ENCODE measurements around the gene ITM2B.

ITM2B gene

DNA sequence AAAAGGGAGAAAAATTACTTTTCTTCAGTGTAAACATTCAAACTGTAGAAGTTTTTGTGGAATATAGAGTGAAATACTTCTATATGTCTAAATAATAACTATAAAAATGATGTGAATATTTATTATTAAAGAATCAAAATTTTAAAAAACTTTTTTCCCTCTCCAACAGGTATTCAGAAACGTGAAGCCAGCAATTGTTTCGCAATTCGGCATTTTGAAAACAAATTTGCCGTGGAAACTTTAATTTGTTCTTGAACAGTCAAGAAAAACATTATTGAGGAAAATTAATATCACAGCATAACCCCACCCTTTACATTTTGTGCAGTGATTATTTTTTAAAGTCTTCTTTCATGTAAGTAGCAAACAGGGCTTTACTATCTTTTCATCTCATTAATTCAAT, 28.0 kb downstream of the ITM2B start:
- DNase-seq, result no peak

DNA sequence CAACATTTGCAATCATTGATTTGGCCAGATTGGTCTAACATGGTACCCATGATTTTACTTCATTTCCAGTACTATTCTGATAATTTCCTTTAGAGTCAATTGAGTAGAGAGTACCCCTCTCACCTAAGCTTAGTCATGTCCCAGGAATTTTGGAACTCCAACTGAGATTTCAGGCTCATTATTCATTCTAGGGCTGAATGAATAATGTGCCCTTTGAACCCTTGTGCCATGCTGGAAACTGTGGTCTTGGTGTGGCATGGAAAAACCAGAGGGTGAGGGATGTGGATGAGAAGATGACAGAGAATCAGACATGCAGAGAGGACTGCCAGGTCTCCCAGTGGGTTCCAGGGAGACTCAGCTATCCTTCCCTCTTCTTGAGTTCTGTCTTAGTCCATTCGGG, 30.2 kb downstream of the ITM2B start:
- no peak for DNase-seq

DNA sequence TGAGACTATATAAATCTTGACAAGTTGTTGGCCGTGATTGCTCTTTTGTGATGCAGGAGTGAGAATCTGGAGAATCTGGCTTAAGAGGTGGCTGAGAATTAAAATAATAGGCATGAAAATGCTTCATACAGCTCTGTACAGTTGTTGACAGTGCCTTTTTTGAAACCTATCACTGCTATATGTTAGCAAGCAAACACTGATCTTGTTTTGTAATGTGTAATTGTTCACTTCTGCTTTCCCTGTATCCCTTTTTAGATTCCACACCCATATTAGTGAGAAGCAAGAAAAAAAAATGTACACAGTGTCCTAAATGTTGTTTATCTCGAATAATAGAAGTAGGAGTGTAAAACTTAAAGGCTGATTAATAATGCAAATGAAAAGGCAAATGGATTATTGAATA, 31.1 kb downstream of the ITM2B start:
- no peak for DNase-seq

DNA sequence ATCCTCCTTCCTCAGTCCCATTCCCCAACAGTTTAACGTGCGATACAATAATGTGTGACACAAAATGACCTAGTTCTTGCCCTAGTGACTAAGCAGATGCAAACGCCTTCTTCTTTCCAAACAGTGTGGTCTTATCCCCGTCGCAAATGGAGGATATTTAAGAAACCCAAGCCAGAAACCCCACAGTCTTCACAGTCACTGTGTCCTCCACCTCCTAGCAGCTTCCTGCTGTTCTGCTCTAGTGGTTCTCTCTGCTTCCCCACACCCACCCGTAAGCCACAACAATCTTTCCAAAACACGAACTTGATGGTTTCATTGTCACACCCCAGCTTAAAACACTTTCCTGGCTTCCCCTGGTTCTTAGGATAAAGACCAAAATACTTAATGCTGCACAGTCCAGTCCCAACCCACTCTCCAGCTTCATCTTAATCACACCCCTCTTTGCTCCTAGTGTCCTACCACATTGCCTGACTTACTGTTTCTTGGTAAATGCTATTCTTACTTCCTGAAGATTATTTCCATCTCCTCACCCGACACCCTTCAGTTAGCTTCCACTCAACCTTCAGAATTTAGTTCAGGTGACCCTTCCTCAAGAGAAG, 32.3 kb downstream of the ITM2B start:
- DNase-seq, result no peak

DNA sequence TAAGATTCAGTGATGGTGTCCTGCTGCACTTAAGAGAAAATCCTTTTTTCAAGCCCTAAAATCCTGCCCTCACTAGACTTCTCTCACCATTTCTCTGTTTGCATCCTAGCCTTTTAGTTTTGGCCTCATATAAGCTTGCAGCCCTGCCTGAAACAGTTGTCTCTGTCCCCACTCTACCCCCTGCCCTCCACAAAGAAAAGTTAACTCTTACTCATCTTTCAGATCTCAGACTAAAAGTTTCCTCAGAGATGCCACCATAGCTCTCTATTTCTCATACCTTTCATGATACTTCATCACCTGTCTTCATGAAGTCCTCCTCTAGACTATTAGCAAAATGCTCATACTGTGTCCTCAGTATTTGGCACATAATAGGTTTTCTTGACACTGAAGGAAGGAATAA, 33.1 kb downstream of the ITM2B start:
- no peak for DNase-seq

DNA sequence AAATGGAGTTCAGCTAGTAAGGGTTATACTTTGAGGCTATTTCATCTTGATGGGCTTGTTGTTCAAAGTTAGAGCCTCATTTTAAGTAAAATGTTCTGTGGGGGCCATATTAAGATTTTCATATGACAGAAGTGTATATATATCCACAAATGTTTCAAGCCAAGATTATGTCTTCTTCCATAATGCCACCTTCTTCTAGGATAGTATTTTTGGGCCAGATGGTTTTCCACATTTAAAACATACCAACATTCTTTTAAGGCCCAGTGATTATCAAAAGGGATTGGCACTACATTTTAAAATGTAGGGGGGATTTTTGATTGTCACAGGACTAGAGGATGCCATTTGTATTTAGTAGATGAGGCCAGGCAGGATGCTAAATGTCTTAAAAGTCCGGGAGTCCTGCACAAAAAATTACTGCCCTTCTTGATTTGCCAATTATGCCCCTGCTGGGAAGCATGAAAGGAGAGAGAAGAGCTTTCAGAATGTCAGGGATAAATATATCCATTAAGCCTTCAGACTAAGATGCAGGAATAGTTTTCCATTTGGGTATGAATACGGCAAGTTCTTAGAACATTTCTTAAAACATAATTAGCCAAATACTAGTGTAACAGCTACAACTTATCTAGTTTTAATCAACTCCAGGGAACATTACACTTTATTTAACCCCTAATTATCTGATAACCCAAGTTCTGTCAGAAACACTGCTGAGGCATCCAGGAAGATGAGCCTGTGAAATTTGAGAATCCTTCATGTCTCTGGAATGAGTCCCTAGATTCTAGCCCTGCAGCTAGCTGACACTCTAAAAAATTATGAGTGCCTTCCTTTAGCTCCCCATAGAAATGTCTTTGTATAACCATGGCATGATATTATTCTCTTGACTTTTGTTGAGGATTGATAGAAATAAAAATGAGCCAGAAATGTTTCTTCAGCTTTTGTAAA, 34.0 kb downstream of the ITM2B start:
- no peak for DNase-seq

DNA sequence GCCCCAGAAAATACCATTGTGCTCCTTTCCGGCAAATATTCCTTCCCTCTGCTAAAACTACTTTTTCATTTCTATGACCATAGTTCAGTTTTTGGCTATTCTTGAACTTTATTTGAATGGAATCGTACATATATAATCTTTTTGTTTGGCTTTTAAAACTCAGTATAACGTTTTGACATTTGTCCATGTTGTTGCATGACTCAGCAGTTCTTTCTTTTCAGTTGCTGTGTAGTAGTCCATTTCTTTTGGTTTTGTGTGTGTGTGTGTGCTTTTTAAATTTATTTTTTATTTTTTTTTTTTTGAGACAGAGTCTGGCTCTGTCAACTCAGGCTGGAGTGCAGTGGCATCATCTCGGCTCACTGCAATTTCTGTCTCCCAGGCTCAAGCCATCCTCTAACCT, 35.0 kb downstream of the ITM2B start:
- DNase-seq, result no peak

DNA sequence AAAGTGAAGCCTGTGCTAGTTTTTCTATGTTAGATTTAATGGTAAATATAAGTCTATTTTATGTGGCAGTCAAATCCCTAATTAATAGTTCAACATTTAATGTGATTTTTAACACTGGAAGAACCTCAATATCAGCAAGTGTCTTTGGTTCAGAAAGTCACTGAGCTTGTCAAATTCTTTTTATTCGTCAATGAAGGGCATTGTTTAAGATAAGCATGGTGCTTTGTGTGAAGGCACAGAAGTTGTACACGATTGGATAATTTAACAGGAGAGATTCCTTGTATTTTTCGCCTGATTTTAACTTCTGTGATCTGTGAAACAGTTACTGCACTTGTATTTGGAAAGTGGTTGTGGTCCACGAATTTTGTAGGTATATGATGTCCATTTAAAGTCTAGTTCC, 40.3 kb downstream of the ITM2B start:
- no peak for DNase-seq

DNA sequence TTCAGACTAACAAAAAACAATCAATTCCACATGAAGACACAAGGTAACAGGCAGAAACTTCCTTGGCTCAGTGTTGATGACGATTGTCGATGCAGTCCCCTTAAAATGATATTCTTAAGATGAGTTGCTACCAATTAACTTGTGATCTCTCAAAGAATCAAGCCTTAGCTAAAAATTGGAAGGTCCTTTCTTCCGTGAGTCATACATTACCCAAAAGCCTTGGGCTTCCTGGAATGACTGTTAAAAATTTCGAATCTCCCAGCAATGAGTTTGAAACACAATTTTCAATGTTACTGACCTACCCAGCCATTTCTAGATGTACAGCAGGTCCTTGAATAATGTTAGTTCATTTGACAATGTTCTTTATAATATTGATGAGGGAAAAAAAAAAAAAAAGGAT, 42.5 kb downstream of the ITM2B start:
- DNase-seq, result no peak

DNA sequence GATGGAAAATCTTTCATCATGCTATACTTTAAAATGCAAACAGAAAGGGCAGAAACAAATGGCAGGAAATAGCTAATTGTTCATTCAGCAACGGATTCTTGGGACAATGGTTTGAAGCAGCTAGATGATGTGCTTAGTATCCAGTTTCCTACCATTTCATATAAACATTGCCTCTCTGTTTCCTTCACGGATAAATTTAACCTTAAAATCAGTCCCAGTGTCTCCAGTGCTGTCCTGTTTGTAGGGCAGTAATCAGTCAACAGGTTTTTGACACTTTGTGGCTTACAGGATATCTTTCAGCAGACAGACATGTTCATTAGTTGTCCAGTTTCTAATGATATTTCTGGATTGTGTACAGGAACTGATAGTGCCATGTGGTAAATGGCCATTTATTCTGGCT, 45.8 kb downstream of the ITM2B start:
- DNase-seq, result no peak

DNA sequence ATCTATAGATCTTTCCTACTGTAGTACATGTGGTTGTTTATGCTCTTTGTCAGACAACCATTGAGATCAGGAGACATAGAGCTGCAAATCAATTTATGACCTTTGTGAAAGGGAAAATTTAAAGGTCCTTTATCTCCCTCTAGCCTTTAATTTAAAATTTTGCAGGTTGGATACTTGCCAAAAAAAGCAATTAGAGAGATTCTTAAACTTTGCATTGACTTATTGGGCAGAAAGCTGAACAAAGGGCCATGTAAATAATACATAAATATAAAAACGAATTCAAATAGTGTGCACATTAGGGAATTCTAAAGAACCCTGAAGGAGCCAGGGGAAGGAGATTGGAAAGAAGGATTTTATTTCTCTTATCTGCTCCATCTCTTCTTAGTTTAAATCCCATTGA, 48.5 kb downstream of the ITM2B start:
- DNase-seq, result no peak

DNA sequence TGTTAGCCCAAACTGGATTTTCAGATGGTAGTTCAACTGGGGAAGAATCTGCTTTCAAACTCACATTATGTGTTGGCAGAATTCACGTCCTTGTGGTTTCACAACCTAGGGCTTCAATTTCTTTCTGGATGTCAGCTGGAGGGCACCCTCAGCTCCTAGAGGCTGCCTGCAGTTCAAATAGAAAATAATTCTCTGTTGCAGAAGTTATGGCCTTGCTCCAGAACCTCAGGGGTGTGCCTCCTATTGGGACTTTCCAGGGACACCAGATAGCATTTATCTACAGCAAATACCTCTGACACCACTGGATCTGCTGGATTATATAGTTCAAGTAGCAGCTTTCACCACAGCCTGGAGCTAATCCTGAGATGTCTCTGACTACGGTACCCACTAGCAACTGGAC, 58.7 kb downstream of the ITM2B start:
- no peak for DNase-seq

DNA sequence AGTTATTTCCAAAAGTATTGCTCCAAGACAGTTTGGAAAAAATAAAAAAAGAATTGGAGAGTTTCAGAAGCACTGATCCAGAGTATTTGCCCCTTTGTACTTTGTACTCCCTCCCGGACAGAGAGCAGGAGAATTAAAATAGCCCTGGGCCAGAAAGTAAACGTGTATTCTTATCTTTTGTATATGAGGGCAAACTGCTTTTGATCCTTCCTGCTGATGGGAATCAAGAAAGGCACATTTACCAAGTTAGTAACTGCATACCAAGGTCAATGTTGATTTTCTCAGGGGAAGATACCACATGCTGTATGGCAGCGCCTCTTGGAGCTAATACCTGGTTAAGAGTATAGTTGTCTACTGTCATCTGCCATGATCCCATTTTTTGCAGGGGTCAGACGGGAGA, 59.6 kb downstream of the ITM2B start:
- DNase-seq, result no peak

DNA sequence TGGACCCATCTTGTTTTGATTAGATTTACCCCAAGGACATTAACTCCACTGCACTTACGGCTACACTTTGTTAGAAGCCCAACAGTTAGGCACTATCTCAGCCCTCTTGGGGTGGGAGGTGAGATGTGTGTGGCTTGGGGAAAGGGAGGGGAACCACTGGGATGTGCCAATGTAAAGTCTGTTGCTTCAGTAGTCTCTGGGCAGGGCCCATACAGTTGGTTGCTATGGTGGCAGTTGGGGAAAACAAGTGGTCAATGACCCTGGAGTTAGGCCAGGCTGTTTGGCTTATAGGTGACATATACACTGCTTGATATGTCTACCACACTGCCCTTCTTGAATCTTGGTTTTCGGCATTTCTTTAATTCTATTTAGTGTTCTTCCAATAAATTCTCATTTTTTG, 61.6 kb downstream of the ITM2B start:
- DNase-seq, result no peak

DNA sequence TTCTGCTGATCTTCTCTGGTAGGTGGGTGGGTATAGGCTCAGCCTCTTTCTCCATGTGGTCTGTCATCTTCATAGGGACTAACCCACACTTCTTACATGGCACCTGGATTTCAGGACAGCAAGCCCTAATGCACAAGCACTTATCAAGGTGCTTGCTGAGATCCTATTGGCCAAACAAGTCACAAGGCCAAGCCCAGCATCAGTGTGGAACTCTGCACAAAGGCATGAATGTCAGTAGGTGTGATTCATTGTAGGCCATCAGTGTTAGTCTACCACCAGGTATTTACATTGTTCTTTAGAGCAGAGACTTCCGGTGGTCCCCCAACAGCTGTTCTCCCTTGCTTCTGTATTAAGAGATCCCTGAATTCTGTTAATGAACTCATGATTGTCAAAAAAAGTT, 62.3 kb downstream of the ITM2B start:
- DNase-seq, result no peak

DNA sequence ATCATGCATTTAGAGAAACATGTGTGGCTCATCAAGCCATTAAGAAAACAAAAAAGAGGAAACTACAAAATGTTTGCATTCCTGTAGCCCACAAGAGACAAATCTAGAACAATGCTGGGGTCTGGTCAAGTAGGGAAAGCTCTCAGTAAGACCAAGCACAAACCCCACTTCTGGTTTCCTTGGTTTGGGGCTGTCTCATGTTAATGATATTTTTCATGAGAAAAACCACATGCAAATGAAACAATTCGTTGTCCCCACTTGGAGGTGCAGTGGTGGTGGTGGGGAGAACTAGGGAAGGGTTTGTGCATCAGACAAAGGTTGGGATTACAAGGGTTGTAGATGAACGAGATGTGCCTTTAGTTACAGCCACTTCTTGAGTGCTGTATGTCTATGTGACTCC, 63.5 kb downstream of the ITM2B start:
- no peak for DNase-seq

DNA sequence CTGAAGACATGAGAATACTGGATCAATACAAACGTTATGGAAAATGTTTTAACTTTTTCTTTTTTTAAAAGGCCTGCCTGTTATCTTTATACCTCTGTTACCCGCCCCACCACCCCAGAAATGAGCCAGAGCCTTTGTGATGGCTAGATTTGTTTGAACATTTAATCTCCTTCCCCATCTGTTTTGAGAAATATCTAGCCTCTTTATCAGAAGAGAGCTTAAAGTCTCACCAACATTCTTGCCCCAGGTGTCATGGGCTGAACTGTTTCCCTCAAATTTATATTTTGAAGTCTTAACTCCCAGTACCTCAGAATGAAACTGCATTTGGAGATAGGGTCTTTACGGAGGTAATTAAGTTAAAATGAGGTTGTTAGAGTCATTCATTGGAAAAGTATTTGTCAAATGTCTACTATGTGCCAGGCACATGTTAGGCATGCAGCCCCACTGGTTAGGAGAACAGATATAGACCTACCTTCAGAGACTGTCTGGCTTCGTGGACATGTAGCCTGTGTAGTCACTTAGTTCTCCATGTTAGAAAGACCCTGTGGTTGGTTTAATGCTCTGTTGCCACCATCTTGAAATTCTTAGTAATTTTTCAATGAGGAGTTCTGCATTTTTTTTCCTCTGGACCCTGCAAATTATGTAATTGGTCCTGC, 64.3 kb downstream of the ITM2B start:
- DNase-seq, result no peak

DNA sequence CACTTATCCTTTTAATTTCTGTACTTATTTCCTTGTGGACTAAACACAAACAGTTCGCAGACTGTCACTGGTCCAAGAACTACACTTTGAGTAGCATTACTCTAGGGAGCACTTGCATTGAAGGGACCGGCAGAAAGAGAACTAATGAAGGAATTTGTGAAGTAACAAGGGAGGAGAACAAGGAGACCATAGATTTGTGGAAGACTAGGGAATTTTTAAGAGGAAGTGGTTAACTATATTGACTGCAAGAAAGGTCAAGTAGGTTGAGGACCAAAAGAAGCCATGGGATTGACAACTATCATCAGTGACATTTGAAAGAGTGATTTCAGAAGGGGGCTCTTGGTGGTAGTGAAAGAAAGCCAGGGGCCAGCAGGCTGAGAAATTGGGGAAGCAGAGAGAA, 66.6 kb downstream of the ITM2B start:
- DNase-seq, result no peak

DNA sequence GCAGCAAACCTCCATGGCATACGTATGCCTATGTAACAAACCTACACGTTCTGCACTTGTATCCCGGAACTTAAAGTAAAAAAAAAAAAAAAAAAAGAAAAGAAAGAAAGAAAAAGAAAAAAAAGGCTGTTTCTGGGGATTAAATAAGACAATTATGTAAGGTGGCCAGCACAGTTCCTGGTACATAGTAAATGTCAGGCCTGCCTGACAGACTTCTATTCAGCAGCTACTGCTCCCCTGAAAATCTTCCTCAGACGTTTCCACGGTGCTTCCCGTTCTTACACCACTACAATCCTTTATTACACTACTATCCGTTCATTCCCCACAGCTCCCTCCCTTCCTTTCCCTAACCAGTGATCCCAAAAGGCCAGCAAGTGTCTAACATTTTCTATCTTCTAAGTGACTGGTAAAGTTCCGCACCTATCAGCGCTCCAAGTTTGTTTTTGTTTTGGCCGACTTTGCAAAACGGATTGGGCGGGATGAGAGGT, 69.9 kb downstream of the ITM2B start:
- DNase-seq, result no peak

DNA sequence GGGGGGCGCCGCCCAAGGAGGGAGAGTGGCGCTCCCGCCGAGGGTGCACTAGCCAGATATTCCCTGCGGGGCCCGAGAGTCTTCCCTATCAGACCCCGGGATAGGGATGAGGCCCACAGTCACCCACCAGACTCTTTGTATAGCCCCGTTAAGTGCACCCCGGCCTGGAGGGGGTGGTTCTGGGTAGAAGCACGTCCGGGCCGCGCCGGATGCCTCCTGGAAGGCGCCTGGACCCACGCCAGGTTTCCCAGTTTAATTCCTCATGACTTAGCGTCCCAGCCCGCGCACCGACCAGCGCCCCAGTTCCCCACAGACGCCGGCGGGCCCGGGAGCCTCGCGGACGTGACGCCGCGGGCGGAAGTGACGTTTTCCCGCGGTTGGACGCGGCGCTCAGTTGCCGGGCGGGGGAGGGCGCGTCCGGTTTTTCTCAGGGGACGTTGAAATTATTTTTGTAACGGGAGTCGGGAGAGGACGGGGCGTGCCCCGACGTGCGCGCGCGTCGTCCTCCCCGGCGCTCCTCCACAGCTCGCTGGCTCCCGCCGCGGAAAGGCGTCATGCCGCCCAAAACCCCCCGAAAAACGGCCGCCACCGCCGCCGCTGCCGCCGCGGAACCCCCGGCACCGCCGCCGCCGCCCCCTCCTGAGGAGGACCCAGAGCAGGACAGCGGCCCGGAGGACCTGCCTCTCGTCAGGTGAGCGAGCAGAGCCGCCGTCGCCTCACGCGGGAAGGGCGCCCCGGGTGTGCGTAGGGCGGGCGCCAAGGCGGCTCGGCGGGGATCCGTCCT, 70.5 kb downstream of the ITM2B start, which contains the start of gene RB1:
TSS of gene RB1 (plus strand) at position 393 of the 784 bp plus-strand sequence. CDS start at position 555, 162 bp downstream.
- DNase-seq, result peak; percentile 92

DNA sequence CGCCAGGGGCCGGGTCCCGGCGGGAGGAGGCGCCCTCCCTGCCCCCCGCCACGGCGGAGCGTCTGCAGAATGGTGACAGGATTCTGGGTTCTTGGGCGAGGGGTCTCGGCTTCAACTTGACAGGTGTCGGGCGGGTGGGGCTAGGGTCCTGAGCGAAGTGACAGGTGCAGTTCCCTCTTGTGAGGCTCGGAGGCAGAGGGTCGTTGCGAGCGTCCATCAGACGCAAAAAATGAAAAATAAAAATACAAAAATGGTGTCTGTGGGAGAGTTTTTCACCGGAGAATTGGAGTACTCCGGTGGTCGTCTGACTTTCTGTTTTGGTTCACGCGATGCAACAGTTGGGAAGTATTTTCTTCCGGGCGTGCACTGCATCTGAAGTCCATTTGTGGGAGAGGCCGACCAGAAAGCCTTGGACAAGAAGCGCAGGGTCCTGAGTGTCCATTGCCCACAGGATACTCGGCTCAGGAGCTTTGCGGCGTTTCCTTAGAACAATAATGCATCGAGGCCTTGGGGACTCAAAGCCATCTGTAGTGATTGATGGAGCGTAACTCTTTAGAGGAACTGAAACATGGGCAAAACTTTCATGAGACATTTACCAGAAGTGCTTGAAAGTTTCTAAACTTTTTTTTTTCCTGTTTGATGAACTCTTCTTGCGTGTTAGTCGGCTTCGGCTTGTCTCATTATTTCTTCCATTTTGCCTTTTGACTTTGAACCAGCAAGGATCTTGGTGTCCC, 71.3 kb downstream of the ITM2B start:
- peak; percentile 41 for DNase-seq

DNA sequence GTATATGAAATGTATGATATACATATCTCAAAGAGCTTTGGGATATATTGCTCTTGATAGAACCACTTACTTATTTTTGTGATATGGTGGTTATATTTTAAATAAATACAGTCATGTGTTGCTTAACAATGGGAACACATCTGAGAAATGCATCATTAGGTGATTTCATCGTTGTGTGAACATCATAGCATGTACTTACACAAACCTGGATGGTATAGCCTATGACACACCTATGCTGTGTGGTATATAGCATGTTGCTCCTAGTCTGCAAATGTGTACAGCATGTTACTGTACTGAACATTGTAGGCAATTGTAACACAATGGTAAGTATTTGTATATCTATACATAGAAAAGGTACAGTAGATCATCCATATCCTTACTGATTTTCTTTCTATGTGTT, 78.2 kb downstream of the ITM2B start:
- no peak for DNase-seq

Measured in fibroblast of skin of abdomen (primary cell).